NCI-H2227 (cell line): Measurements from ENCODE around the gene AFAP1L1.

Source experiments
- DNase-seq: peaks from one replicate; lab custom pipeline; 2025; ENCODE audit not compliant: unreplicated experiment; lab: John Stamatoyannopoulos, UW

The AFAP1L1 gene

GRCh38 chr5:149310947-149311658, 39.4 kb downstream of the AFAP1L1 start:
- DNase-seq, result peak; percentile 12

- no peak for DNase-seq
Measured at GRCh38 chr5:149313151-149313841, 41.6 kb downstream of the AFAP1L1 start.

GRCh38 chr5:149314571-149315111, 43.0 kb downstream of the AFAP1L1 start:
- DNase-seq, result no peak

- no peak for DNase-seq
Measured at GRCh38 chr5:149315753-149316152, 44.1 kb downstream of the AFAP1L1 start.

- DNase-seq, result peak; percentile 38
Measured at GRCh38 chr5:149317281-149318048, 45.8 kb downstream of the AFAP1L1 start.

DNA sequence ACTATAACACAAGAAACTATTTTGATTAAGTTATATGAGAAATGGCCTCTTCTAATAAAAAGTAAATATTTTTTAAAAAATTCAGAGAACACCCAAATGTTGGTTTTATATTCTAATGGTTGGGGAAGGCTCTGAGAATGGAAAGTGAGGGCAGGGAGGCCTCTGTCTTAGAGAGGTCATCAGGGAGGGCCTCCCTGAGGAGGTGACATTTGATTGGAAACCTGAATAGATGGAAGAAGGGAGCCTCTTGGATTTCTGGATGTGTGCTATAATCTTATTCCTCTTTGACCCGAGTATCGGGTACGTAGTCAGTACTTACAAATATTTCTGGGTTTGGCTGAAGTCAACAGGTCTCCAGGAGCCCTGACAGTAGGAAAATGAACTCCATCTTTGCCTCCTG, 47.5 kb downstream of the AFAP1L1 start:
- no peak for DNase-seq

DNA sequence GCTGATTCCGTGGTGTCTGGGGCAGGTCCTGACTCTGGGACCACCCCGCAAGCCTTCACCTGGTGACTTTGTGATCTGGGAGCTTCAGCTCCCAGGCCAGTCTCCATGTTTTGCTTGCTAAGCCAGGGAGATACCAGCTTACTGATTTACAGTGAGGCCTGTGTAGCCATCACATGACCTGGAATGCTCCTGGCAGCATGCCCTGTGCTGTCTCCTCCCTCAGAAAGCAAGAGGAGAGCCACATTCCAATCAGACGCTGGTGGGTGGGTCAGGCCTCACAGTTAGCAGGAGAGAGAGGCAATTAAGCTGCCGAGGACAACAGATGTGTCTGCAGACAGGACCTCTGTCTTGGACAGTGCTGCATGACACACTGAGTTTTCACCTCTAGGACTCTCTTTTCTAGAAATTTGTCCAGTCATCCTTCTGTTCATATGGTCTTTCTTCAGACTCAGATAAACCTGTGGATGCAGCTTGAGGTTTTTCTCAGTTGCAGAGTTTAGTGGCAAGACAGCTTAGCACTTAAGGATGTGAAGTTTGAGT, 49.2 kb downstream of the AFAP1L1 start:
- DNase-seq, result peak; percentile 84

DNA sequence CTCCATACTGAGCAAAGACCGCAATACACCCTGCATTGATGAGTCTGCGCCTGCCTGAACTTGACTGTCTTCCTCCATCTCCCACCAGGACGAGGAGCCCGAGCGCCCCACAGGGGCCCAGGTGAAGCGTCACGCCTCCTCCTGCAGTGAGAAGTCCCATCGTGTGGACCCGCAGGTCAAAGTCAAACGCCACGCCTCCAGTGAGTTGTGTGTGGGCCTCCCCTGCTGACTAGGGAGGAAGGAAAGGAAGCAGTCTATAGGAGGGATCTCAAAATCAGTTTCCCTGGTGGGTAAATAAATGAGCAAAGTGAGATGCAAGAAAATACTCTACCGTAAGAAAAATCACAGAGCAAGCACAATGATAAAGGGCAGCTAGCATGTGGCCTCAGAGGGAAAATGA, 50.9 kb downstream of the AFAP1L1 start:
- no peak for DNase-seq

GRCh38 chr5:149323210-149323609, 51.6 kb downstream of the AFAP1L1 start:
- no peak for DNase-seq

- no peak for DNase-seq
Measured at GRCh38 chr5:149323621-149324205, 52.1 kb downstream of the AFAP1L1 start.

- no peak for DNase-seq
Measured at GRCh38 chr5:149324641-149325040, 53.0 kb downstream of the AFAP1L1 start.

GRCh38 chr5:149325166-149325735, 53.6 kb downstream of the AFAP1L1 start:
- DNase-seq, result no peak

GRCh38 chr5:149325894-149326293, 54.2 kb downstream of the AFAP1L1 start:
- no peak for DNase-seq

DNA sequence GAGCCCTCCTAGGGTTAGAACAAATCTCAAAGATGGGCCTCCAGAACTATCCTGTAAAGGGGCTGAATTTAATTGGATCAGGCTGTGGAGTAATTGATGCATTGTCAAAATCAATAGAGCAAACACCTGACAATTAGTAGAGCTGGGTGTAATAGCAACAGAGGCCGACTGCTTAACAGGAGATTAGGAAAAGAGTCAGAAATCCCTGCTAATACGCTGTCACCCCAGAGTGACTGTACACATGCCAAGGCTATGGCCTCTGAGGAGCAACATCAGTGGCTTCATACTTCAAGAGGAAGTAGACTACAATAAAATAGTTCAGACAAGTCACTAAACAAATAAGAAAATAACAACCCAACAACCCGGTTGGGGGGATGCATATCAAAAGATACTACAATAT, 55.0 kb downstream of the AFAP1L1 start:
- DNase-seq, result no peak

GRCh38 chr5:149328177-149328576, 56.5 kb downstream of the AFAP1L1 start:
- DNase-seq, result no peak

DNA sequence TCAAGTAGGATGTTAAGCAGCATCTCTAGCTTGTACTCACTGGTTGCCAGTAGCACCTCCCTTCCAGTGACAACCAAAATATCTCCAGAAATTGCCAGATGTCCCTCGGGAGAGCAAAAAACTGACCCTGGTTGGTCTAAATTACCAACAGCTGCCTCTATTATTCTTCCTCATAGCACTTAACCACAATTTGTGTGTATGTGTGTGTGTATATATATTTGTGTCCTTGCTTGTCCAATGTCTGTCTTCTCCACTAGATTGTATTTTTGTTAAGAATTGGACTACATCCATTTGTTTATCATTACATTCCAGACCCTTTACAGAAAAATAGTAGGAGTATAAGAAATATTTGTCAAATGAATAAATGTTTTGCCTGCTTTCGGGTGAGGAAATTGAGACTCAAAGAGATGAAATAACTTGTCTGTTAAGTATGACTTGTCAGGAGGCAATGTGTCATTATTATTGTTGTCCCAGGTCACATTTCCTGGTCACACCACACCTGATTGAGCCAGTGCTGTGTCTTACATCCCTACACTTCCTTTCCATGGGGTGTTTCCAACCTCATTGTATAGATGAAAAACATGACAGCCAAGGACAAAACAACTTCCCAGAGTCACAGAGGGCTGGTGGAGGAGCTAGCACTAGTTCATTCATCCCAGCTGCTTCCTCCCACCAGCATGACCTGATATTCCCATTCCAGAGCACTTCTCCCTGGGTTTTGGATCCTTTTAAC, 62.2 kb downstream of the AFAP1L1 start:
- no peak for DNase-seq

DNA sequence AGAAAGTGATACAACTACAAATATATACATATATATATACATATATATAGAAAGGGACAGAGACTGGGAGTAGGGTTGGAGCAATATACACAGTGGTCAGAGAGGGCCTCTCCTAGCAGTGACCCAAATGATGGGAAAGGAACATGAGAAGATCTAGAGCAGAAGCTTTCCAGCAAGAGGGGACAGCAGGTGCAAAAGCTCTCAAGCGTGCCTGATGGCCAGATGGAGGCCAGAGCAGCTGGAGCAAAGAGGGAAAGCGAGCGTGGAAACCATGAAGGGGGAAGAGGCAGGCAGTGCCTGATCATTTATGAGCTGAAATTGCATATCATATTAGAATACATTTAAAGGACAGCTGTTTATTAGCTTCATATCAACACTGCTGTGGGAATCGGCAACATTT, 66.1 kb downstream of the AFAP1L1 start:
- DNase-seq, result no peak

- DNase-seq, result no peak
Measured at GRCh38 chr5:149338364-149338763, 66.7 kb downstream of the AFAP1L1 start.

- DNase-seq, result no peak
Measured at GRCh38 chr5:149340920-149341319, 69.3 kb downstream of the AFAP1L1 start.

DNA sequence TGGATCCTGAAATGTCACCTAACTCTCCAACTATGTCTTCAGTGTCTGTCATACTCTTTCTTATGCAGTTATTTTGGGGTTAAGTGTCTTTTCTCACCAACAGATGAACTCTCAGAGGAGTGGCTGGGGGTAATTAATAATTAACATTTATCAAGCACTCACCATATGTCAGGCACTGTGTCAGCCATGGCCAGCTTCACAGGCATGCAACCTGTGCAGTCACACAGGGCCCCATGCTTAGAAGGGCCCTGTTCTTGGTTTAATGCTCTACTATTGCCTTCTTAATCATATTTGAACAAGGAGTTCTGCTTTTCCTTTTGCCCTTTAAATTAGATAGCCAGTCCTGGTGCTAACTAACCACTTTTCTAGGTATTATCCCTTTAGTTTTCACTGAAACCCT, 70.2 kb downstream of the AFAP1L1 start:
- no peak for DNase-seq
